Gastroesophageal sphincter (tissue), 3 donors: ENCODE measurements around the gene PIK3R5.

Source experiments
- EP300 ChIP-seq: sonication (generic); formaldehyde crosslinking; IDR thresholded peaks from one replicate; pipeline ENCODE4 v1.6.1; 2017; ENCODE audit warnings: antibody characterized with exemption, mild to moderate bottlenecking
- POLR2AphosphoS5 ChIP-seq: sonication (generic); formaldehyde crosslinking; IDR thresholded peaks from one replicate; pipeline ENCODE4 v1.6.1; 2017; ENCODE audit warnings: antibody characterized with exemption
- TF ChIP-seq, protein P1 (sequence below), 4 experiments: fragments of 200-600 bp in 2 of 4; fragments of 450-650 bp in 2 of 4; sonication (generic) in 1 of 4; IDR thresholded peaks; one replicate each; pipeline ENCODE4 v1.5.1; 2017 to 2019; ENCODE audit warnings: antibody characterized with exemption in 4 of 4, mild to moderate bottlenecking in 2 of 4, moderate library complexity in 2 of 4

DNA sequence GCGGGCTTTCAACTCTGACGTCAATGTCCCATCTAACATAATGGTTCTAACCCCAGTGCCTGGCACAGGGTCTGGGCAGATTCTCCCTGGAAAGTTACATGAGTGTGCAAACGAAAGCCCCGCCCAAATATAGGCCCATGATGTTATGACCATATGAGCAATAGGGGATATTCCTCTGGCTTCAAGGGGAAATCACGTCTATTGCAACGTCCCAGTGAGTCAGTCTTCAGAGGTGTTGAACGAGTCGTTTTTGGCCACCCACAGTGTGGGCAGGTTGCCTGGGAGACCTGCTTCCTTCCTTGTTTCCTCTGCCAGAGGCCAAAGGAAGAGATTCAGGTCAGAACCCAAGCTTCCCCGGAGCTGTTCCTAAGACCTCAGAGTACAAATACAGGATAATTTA is 30.3 kb downstream of the PIK3R5 start:
- TF ChIP-seq, protein P1, sequence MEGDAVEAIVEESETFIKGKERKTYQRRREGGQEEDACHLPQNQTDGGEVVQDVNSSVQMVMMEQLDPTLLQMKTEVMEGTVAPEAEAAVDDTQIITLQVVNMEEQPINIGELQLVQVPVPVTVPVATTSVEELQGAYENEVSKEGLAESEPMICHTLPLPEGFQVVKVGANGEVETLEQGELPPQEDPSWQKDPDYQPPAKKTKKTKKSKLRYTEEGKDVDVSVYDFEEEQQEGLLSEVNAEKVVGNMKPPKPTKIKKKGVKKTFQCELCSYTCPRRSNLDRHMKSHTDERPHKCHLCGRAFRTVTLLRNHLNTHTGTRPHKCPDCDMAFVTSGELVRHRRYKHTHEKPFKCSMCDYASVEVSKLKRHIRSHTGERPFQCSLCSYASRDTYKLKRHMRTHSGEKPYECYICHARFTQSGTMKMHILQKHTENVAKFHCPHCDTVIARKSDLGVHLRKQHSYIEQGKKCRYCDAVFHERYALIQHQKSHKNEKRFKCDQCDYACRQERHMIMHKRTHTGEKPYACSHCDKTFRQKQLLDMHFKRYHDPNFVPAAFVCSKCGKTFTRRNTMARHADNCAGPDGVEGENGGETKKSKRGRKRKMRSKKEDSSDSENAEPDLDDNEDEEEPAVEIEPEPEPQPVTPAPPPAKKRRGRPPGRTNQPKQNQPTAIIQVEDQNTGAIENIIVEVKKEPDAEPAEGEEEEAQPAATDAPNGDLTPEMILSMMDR (IDR thresholded peaks at IDR 0.05) = no peak
- TF ChIP-seq POLR2AphosphoS5 (no peak), EP300 (no peak)
